CD4-positive, alpha-beta T cell treated with Interleukin-21 for 1 hour (primary cell): Measurements from ENCODE around the gene IKBKE.
A peak's percentile ranks its signal among the peaks of the same experiment; 100 is the strongest.

Source experiments
- DNase-seq: peaks from one replicate; pipeline ENCODE4 v3.0.0-alpha.2; 2020

The IKBKE gene

GRCh38 chr1:206516728-206516990 lies 46.4 kb downstream of the IKBKE start:
- no peak for DNase-seq

DNA sequence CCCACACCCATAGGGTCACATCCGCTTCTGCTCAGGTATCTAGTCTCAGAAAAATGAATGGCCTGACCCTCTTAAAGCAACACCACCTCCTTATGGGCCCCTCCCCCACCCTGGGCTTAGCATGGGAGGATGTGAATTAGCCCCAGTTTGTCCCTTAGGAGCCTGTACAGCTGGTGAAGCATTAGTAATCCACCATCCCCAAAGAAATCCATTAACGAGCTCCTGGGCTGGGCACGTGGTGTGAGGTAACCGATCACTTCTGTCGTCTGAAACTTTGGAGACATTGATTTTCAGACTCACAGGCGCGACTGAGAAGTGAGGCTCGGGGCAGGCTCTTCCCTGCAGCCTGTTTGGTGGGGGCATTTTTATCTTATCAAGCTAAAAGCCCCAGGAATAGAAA lies 47.5 kb downstream of the IKBKE start:
- no peak for DNase-seq

- DNase-seq: no peak
Observed at GRCh38 chr1:206518206-206518605, 47.9 kb downstream of the IKBKE start.

GRCh38 chr1:206518743-206519142 lies 48.5 kb downstream of the IKBKE start:
- no peak for DNase-seq

- no peak for DNase-seq
Observed at GRCh38 chr1:206521127-206521526, 50.9 kb downstream of the IKBKE start.

DNA sequence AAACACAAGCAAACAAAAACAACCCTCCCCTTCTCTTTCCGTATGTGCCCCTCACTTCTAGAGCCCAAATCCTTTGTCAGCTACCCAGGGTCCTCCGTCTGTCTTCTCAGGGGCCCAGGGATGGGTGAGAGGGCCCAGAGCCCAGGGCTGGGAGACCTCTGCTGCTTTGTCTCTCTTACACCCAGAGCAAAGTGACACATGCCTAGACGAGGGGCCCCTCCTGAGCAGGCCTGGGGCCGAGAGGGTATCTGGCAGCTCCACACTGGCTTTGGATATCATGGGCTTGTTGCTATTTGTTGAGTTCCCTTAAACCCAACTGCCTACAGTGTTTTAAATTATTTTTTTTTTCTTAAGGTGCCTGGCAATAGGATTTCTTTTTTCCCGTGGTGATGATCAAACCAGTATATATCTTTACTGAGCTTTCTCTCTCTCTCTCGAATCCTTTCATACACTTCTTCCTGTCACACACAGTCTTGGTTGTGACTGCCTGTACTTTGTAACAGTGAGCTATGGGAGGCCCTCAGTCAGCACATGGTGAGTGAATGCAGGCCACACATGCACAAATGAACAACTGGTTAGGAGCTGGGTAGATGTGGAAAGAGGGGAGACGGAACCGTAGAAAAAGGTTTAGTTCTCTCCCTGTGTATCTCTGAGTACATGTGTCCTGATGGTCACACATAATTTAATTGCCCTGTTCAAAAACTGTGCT lies 51.6 kb downstream of the IKBKE start:
- DNase-seq: no peak

DNA sequence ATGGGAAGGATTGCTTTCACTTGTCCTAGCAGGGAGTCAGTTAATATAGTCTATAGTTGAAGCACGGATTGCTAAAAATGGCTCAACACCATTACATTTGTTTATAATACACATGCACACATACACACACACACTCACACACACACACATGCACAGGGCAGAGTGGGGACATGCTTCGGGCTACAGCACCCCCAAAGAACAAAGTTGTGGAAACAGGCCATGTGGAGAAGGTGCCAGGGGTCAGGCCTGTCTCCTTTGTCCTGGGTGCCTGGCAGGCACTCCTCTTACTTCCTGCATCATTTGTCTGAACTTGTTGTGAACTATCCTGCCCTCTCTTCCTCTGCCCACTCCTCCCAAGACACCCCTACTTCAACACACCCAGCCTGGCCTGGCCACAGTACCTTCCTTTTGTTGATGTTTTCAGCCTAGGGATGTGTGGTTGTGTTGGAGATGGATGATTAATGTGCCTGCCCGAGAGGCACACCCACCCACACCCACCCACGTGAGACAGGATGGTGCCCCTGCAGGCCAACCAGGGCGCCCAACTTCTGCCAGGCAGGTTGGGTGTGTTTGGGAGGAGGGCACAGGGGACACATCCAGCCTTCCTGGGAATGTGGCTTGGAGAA lies 54.6 kb downstream of the IKBKE start:
- DNase-seq: no peak

DNA sequence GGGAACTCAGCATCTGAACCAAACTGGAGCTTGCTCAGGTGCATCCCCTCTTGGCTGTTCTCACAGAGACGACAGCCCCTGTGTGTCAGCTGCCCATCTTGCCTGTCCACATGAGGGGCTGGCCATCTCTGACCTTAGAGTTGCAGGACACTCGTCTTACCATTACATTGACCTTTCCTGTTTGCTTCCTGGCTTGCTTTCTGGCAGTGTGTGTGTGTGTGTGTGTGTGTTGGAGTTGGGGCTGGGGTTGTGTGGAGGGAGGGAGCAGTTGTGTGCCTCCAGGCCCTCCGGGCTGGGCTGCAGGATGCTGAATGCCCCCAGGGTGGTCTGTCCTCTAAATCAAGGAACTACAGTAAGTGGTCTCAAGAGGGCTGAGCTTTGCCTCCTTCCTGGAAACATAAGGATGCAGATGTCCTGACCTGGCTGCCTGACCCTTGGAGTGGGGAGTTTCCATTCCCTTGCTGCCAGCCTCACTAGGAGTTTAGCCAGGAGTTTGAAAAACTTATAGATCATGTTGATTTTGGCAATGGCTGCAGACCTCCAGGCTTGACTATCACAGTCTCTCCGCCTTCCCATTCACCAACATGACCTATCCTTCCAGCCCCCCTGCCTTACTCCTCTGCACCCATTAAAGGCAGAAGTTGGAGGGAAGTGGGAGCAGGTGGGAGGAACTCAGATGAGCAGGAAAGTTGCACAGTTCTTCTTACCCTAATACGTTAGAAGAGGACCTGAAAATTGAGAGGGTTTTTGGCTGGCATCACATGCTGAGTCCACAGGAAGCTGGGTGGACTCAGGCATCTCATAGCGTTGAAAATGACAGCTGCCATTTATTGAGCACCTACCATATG lies 56.0 kb downstream of the IKBKE start:
- DNase-seq: no peak

DNA sequence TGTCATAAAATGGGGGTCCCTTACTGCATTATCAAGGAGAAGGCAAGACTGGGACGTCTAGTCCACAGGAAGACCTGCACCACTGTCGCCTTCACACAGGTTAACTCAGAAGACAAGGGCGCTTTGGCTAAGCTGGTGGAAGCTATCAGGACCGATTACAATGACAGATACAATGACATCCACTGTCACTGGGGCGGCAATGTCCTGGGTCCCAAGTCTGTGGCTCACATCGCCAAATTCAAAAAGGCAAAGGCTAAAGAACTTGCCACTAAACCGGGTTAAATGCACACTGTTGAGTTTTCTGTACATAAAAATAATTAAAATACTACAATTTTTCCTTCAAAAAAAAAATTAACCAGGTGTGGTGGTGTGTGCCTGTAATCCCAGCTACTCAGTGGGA lies 59.1 kb downstream of the IKBKE start:
- DNase-seq: no peak

- DNase-seq: no peak
Observed at GRCh38 chr1:206532368-206532767, 62.1 kb downstream of the IKBKE start.

DNA sequence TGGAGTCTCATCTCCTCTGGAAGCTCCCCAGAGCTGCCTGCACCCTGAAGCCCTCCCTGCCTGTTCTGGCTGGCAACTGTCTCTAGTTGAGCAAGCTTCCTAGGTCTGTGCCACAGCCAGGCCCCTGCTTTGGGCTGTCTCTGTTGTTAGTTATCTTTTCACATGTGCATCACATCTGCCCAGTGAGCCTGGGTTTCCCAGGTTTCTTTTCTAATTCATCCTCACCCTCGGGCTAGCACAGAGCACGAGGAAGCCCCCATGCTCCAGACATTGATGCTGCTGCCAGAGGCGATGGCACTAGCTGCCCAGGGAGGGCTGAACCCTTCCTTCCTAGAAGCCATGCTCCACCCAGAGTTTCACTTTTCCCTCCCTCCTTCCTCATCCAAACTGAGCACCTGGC lies 64.3 kb downstream of the IKBKE start:
- no peak for DNase-seq

DNA sequence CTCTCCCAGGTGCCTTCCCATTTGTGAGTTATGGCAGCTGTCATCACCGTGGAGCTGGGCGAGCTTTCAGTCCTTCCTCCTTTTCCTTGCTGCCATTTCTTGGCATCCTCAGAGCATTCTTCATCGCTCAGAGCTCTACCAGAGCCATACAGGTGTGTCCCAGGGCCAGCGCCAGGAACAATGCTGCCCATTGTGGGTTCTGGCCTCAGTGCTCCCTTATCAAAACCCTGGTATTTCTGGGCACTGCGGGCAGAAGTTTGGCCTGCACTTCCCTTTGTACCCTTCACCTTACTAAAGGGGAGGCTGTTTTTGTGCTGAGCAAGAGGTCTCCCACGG lies 65.5 kb downstream of the IKBKE start:
- DNase-seq: no peak

GRCh38 chr1:206537141-206537540 lies 66.9 kb downstream of the IKBKE start:
- DNase-seq: no peak

DNA sequence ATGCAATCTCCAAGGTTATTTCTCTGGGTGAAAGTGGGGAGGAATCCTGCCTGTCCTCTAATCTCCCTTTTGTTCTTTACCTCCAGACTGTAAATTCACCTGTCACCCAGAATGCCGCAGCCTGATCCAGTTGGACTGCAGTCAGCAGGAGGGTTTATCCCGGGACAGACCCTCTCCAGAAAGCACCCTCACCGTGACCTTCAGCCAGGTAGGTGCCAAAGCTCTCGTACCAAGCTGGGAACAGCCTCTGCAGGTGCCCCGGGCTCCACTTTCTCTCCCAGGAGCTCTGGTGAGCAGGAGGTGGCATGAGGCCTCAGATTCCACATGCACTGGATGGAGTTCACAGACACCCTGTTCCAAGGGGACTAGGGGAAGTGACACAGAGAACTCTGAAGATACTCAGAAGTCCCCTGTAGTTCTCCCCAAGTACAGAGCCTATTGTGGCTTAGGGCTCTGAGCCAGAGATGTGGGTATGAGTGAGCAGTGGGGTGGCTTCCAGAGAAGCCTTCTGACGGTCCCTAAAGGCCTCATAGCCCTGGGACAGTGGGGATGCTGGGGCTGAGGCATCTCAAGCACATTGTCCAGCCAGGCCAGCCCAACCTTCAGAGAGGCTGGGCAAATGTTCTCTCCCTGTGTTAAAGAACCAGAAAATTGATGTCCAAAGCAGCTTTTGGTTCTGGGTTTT lies 68.0 kb downstream of the IKBKE start:
- no peak for DNase-seq

DNA sequence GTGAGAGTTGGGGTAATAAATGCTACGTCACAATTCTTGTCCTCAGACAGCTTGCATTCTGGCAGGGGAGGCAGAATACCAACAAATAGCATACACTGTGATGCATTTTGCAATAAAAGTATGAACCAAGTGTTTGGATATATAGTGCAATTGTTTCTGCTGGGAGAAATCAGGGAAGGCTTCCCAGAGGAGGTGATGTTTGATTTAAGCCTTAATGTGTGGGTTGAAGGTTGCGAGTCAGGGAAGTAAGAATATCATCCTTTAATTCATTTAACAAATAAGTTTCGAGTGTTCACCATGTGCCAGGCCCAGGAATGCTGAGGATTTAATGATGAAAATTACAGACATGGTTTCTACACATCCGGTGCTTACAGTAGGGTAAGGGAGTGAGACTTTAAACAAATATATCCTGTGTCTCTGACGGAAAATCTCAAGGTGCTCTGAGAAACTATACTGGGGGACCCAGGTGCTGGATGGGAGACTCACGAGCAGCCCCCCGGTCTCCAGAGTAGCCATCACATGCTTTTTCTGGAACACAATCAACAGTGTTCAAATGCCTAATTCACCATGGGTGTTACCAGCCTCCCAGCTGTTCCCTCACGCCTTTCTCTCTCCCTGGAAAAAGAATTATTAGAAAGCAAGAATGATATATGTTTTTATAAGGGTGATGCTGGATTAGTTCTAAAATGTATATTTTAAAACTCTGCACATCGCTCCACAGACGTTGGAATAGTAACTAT lies 68.8 kb downstream of the IKBKE start:
- no peak for DNase-seq

DNA sequence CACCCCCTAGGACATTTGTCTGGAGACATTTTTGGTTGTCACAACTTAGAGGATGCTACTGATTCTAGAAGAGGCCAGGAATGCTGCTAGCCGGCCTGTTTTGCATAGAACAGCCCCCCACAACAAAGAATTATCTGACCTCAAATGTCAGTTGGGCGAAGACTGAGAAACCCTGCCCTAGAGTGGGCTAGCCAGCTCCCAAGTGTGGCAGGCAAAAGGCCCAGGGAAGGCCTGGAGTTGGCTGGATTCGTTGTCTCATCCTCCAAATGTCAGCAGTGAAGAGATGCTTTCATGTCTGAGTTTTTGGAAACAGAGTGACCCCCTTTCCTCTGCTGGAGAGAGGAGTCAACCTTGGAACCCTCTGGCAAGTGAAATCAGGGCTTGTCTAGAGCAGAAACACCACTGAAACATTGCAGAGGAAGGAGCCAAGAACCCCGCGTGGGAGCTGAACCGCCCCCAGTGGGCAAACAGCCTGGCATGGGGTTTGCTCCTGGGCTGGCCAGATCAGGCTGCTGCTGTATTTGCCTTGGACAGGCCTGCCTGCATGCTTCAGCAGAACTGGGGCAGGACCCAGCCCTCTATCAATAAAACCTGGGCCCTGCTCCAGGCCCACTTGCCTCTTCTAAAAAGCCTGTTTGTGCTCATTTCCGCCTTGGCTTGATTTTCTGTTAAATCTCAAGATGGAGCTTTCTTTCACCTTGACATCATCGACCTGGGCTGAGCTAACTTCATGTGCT lies 69.9 kb downstream of the IKBKE start:
- no peak for DNase-seq

GRCh38 chr1:206541236-206541833 lies 71.1 kb downstream of the IKBKE start:
- DNase-seq: no peak

DNA sequence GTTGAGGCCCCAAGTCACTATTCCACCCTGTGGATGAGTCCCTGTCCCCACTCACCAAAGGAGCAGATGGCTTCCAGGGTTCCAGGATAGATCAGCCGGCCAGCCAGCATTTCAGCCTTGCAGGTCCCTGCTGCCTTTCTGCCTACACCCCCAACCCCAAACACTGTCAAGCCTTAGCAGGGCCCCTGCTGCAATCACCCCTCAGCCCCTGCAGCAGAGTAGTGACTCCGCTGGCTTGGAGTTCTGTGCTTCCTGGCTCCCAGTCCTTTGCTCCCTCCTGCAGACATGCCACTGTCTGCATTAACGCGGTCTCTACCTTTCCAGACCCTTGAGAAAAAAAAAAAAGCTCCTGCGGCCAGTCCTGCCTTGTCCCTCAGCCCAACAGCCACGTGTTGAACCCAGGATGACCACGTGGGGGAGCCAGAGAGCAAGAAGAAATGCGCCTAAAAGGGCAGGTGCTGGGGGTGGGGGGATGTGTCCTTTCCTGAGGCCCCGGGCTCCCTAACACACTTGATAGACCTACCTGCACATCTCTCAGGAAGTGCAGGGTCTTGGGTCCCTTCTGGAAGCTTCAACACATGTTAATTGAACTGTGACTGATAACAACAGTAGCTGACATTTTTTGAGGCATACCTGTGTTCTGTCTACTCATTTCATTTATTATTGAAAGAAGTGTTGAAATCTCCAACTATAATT lies 74.4 kb downstream of the IKBKE start:
- peak; percentile 84 for DNase-seq

DNA sequence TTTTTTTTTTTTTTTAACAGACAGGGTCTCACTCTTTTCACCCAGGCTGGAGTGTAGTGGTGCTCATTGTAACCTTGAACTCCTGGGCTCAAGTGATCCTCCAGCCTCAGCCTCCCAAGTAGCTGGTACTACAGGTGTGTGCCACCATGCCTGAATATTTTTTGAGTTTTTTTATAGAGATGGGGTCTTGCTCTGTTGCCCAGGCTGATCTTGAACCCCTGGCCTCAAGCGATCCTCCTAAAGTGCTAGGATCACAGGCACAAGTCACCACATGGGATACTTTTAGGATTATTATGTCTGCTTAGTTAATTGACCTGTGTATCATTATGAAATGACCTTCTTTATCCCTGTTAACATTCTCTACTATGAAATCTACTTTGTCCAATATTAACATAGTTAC lies 75.1 kb downstream of the IKBKE start:
- no peak for DNase-seq
